Stimulated activated CD4-positive, alpha-beta T cell treated with anti-CD3 and anti-CD28 coated beads, Interleukin-1b, Interleukin-23, amount 100 ng/mL, for 1 hour (primary cell): ENCODE measurements around the gene ALG3.
A peak's percentile ranks its signal among the peaks of the same experiment; 100 is the strongest.

Experiments
- DNase-seq, 2 donors: peaks; one replicate each; pipeline ENCODE4 v3.0.0-alpha.2; 2020; ENCODE audit warnings: low read depth in 2 of 2

ALG3 gene

GRCh38 chr3:184259878-184260723, 11.3 kb upstream of the ALG3 start:
- DNase-seq: no peak

- no peak for DNase-seq
Measured at GRCh38 chr3:184259396-184259877, 10.7 kb upstream of the ALG3 start.

GRCh38 chr3:184258926-184259325, 10.2 kb upstream of the ALG3 start:
- DNase-seq: no peak

GRCh38 chr3:184257083-184257915, 8.5 kb upstream of the ALG3 start:
- no peak for DNase-seq

- no peak for DNase-seq
Measured at GRCh38 chr3:184255291-184256039, 6.7 kb upstream of the ALG3 start.

- DNase-seq: peak; percentile 77 to 80
Measured at GRCh38 chr3:184250167-184250828, 1.5 kb upstream of the ALG3 start.

- peak; percentile 82 to 91 for DNase-seq
Measured at GRCh38 chr3:184249412-184250166, 827 bp upstream of the ALG3 start, which contains the start of gene EEF1AKMT4. TSS of gene EEF1AKMT4 (plus strand) at chr3:184249672. CDS start at chr3:184249695, 23 bp downstream.

GRCh38 chr3:184242297-184242685, 6.5 kb downstream of the ALG3 start:
- DNase-seq: no peak

GRCh38 chr3:184241447-184242296, 7.1 kb downstream of the ALG3 start:
- no peak for DNase-seq

GRCh38 chr3:184241141-184241446, 7.7 kb downstream of the ALG3 start:
- no peak for DNase-seq

GRCh38 chr3:184240384-184241140, 8.2 kb downstream of the ALG3 start:
- DNase-seq: no peak

- DNase-seq: no peak
Measured at GRCh38 chr3:184239708-184240107, 9.1 kb downstream of the ALG3 start.

- DNase-seq: no peak
Measured at GRCh38 chr3:184239221-184239620, 9.5 kb downstream of the ALG3 start.

- DNase-seq: no peak
Measured at GRCh38 chr3:184238246-184238818, 10.4 kb downstream of the ALG3 start.

GRCh38 chr3:184237807-184238206, 11.0 kb downstream of the ALG3 start:
- DNase-seq: no peak

GRCh38 chr3:184237211-184237610, 11.6 kb downstream of the ALG3 start:
- no peak for DNase-seq

GRCh38 chr3:184236636-184237035, 12.1 kb downstream of the ALG3 start:
- DNase-seq: no peak

- DNase-seq: no peak
Measured at GRCh38 chr3:184236033-184236410, 12.7 kb downstream of the ALG3 start.
